ENCODE measurements around the gene ROMO1.
"Not testable (repeated sequence)": the region's sequence is repeated elsewhere in the genome, so short reads cannot be mapped to it uniquely, and the experiment has no call there.

Gene ROMO1

GRCh38 chr20:35721219-35721618 is 22.0 kb downstream of the ROMO1 start:
- no peak overlapping the region for H3K4me3 ChIP-seq (ENCODE audit: low read length)
- H2BK15ac ChIP-seq (replicated peaks; ENCODE audit: low read depth): no peak overlapping the region
- no peak overlapping the region for H2BK120ac ChIP-seq (ENCODE audit: low read depth, low read length)
- H2AK5ac ChIP-seq (ENCODE audit: low read length): no peak overlapping the region
- H3K4me2 ChIP-seq (ENCODE audit: low read length): no peak overlapping the region
- no peak overlapping the region for H3K56ac ChIP-seq (ENCODE audit: low read length)
- no peaks in the 10 kb centered on the region for H3K27me3 ChIP-seq (ENCODE audit: insufficient read depth, low read length, poor library complexity)
- H3K4me1 ChIP-seq (ENCODE audit: control insufficient read depth, low read depth, low read length): no peaks in the 10 kb centered on the region
- no peak overlapping the region for H3K18ac ChIP-seq (ENCODE audit: low read length)
- H4K8ac ChIP-seq (ENCODE audit: low read depth, low read length): no peak overlapping the region
- peaks cover 33% of the 10 kb centered on the region for H3K79me2 ChIP-seq (ENCODE audit: control insufficient read depth, insufficient read depth, low read length)
- no peak overlapping the region for H3K23ac ChIP-seq (ENCODE audit: low read length)
- peaks cover 15% of the 10 kb centered on the region for H3K79me1 ChIP-seq (ENCODE audit: low read length)
- H2BK5ac ChIP-seq (ENCODE audit: low read length): no peak overlapping the region
- WGBS (ENCODE audit: extremely low coverage, insufficient coverage, low lambda C conversion rate): 100% methylated on average over 1 of the region's 3 CpGs
- DNase-seq: no peak
- H3K27ac ChIP-seq (ENCODE audit: low read depth, low read length): no peak overlapping the region
- H3K36me3 ChIP-seq (ENCODE audit: control insufficient read depth, insufficient read depth, low read length): peaks cover 35% of the 10 kb centered on the region
- no peak overlapping the region for H3K9ac ChIP-seq (ENCODE audit: low read length)
- no peak overlapping the region for H3K4ac ChIP-seq (ENCODE audit: low read depth, low read length)
- H4K5ac ChIP-seq (ENCODE audit: low read length): no peak overlapping the region

DNA sequence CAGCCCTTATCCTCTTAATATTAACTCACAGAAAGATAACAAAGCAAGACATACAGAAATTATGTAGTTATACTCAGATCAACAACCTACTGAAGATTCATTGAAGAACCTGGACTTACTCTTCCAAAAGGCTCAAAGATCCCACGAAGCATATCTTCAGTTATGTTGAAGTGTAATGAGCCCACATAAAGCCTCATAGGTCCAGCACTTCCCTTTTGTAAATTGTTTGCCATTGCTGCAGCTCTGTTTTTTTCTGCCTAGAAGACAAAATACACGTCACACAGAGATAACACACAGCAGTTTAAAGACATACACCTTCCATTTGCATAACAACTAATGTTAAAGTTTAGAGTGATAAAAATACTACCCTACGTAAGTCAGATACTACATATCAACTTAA is 22.4 kb downstream of the ROMO1 start:
- Histone ChIP-seq H3K4me2 (ENCODE audit: low read length) (no peak overlapping the region), H2BK15ac (replicated peaks; ENCODE audit: low read depth) (no peak overlapping the region), H3K23ac (ENCODE audit: low read length) (no peak overlapping the region), H3K79me1 (ENCODE audit: low read length) (peaks cover 13% of the 10 kb centered on the region), H4K5ac (ENCODE audit: low read length) (no peak overlapping the region), H3K36me3 (ENCODE audit: control insufficient read depth, insufficient read depth, low read length) (peaks cover 33% of the 10 kb centered on the region), H3K27me3 (ENCODE audit: insufficient read depth, low read length, poor library complexity) (no peaks in the 10 kb centered on the region), H3K56ac (ENCODE audit: low read length) (no peak overlapping the region), H3K18ac (ENCODE audit: low read length) (no peak overlapping the region), H3K4ac (ENCODE audit: low read depth, low read length) (no peak overlapping the region), H4K8ac (ENCODE audit: low read depth, low read length) (peak overlapping the region; percentile 28), H3K9ac (ENCODE audit: low read length) (no peak overlapping the region), H2BK5ac (ENCODE audit: low read length) (no peak overlapping the region), H3K4me1 (ENCODE audit: control insufficient read depth, low read depth, low read length) (no peaks in the 10 kb centered on the region), H2AK5ac (ENCODE audit: low read length) (no peak overlapping the region), H3K79me2 (ENCODE audit: control insufficient read depth, insufficient read depth, low read length) (peaks cover 34% of the 10 kb centered on the region), H2BK120ac (ENCODE audit: low read depth, low read length) (no peak overlapping the region), H3K27ac (ENCODE audit: low read depth, low read length) (no peak overlapping the region), H3K4me3 (ENCODE audit: low read length) (no peak overlapping the region)
- DNase-seq: no peak
- WGBS (ENCODE audit: extremely low coverage, insufficient coverage, low lambda C conversion rate): no CpG with 5 or more reads among the region's 3 CpGs

DNA sequence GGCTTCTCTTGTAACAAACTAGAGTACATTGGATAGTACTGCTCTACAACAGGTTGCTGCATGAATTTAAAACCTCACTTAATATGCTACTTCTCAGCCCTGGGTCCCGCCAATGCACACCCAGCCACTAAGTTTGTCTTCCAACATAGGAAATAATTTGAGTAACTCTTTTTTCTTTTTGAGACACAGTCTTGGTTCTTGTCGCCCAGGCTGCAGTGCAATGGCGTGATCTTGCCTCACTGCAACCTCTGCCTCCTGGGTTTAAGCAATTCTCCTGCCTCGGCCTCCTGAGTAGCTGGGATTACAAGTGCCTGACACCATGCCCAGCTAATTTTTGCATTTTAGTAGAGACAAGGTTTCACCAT is 24.1 kb downstream of the ROMO1 start:
- H3K27me3 ChIP-seq (ENCODE audit: insufficient read depth, low read length, poor library complexity); H3K4me3 ChIP-seq (ENCODE audit: low read length); H4K8ac ChIP-seq (ENCODE audit: low read depth, low read length); H3K18ac ChIP-seq (ENCODE audit: low read length); H4K5ac ChIP-seq (ENCODE audit: low read length); H3K4me1 ChIP-seq (ENCODE audit: control insufficient read depth, low read depth, low read length); H3K4me2 ChIP-seq (ENCODE audit: low read length); H3K4ac ChIP-seq (ENCODE audit: low read depth, low read length); H3K56ac ChIP-seq (ENCODE audit: low read length); DNase-seq; H2BK15ac ChIP-seq (replicated peaks; ENCODE audit: low read depth); H2AK5ac ChIP-seq (ENCODE audit: low read length); H3K23ac ChIP-seq (ENCODE audit: low read length); H2BK5ac ChIP-seq (ENCODE audit: low read length); H3K27ac ChIP-seq (ENCODE audit: low read depth, low read length); H3K9ac ChIP-seq (ENCODE audit: low read length); H2BK120ac ChIP-seq (ENCODE audit: low read depth, low read length): not testable (repeated sequence)
- peaks cover 17% of the 10 kb centered on the region for H3K79me1 ChIP-seq (ENCODE audit: low read length)
- H3K36me3 ChIP-seq (ENCODE audit: control insufficient read depth, insufficient read depth, low read length): peaks cover 32% of the 10 kb centered on the region
- WGBS (ENCODE audit: extremely low coverage, insufficient coverage, low lambda C conversion rate): no CpG with 5 or more reads among the region's 4 CpGs
- peaks cover 35% of the 10 kb centered on the region for H3K79me2 ChIP-seq (ENCODE audit: control insufficient read depth, insufficient read depth, low read length)

- not testable (repeated sequence) for H3K9ac ChIP-seq (ENCODE audit: low read length); H2BK15ac ChIP-seq (replicated peaks; ENCODE audit: low read depth); H3K56ac ChIP-seq (ENCODE audit: low read length); H2BK5ac ChIP-seq (ENCODE audit: low read length); H2AK5ac ChIP-seq (ENCODE audit: low read length); H4K5ac ChIP-seq (ENCODE audit: low read length); H3K18ac ChIP-seq (ENCODE audit: low read length); DNase-seq; H3K23ac ChIP-seq (ENCODE audit: low read length); H3K27ac ChIP-seq (ENCODE audit: low read depth, low read length); H2BK120ac ChIP-seq (ENCODE audit: low read depth, low read length); H4K8ac ChIP-seq (ENCODE audit: low read depth, low read length); H3K4me2 ChIP-seq (ENCODE audit: low read length); H3K4me3 ChIP-seq (ENCODE audit: low read length); H3K27me3 ChIP-seq (ENCODE audit: insufficient read depth, low read length, poor library complexity); H3K4ac ChIP-seq (ENCODE audit: low read depth, low read length); H3K4me1 ChIP-seq (ENCODE audit: control insufficient read depth, low read depth, low read length)
- Histone ChIP-seq H3K36me3 (ENCODE audit: control insufficient read depth, insufficient read depth, low read length) (peaks cover 31% of the 10 kb centered on the region), H3K79me2 (ENCODE audit: control insufficient read depth, insufficient read depth, low read length) (peaks cover 38% of the 10 kb centered on the region), H3K79me1 (ENCODE audit: low read length) (peaks cover 17% of the 10 kb centered on the region)
- WGBS (ENCODE audit: extremely low coverage, insufficient coverage, low lambda C conversion rate): no CpG with 5 or more reads among the region's 12 CpGs
Observed at GRCh38 chr20:35723652-35724320, 24.6 kb downstream of the ROMO1 start.

GRCh38 chr20:35724321-35725230 is 25.4 kb downstream of the ROMO1 start:
- H2AK5ac ChIP-seq (ENCODE audit: low read length): no peak overlapping the region
- no peak overlapping the region for H2BK120ac ChIP-seq (ENCODE audit: low read depth, low read length)
- no peak for DNase-seq
- peaks cover 42% of the 10 kb centered on the region for H3K79me2 ChIP-seq (ENCODE audit: control insufficient read depth, insufficient read depth, low read length)
- H4K8ac ChIP-seq (ENCODE audit: low read depth, low read length): no peak overlapping the region
- H3K9ac ChIP-seq (ENCODE audit: low read length): no peak overlapping the region
- no peak overlapping the region for H3K4me2 ChIP-seq (ENCODE audit: low read length)
- no peak overlapping the region for H3K56ac ChIP-seq (ENCODE audit: low read length)
- H4K5ac ChIP-seq (ENCODE audit: low read length): no peak overlapping the region
- no peaks in the 10 kb centered on the region for H3K4me1 ChIP-seq (ENCODE audit: control insufficient read depth, low read depth, low read length)
- WGBS (ENCODE audit: extremely low coverage, insufficient coverage, low lambda C conversion rate): no CpG with 5 or more reads among the region's 13 CpGs
- H3K4ac ChIP-seq (ENCODE audit: low read depth, low read length): no peak overlapping the region
- H3K36me3 ChIP-seq (ENCODE audit: control insufficient read depth, insufficient read depth, low read length): peaks cover 28% of the 10 kb centered on the region
- no peak overlapping the region for H2BK15ac ChIP-seq (replicated peaks; ENCODE audit: low read depth)
- H3K4me3 ChIP-seq (ENCODE audit: low read length): no peak overlapping the region
- no peak overlapping the region for H2BK5ac ChIP-seq (ENCODE audit: low read length)
- no peaks in the 10 kb centered on the region for H3K27me3 ChIP-seq (ENCODE audit: insufficient read depth, low read length, poor library complexity)
- H3K27ac ChIP-seq (ENCODE audit: low read depth, low read length): no peak overlapping the region
- H3K18ac ChIP-seq (ENCODE audit: low read length): no peak overlapping the region
- no peak overlapping the region for H3K23ac ChIP-seq (ENCODE audit: low read length)
- peaks cover 15% of the 10 kb centered on the region for H3K79me1 ChIP-seq (ENCODE audit: low read length)

All from mesendoderm (in vitro differentiated cells).